CD4-positive, alpha-beta memory T cell (primary cell): ENCODE data around the gene SPATA16. TPM values are rescaled to one million over a fixed set of nuclear protein-coding genes. Genes with fewer than 3 reads are reported as not detected.

Experiments
- CTCF ChIA-PET: fragments of 350-600 bp; sonication (Branson Sonifier 250); formaldehyde crosslinking; loops from one replicate; lab custom pipeline; 2021; ENCODE audit warnings: inconsistent platforms; ENCODE audit not compliant: partially characterized antibody; lab: Charles Lee
- POLR2A ChIA-PET: fragments of 350-600 bp; sonication (Branson Sonifier 250); formaldehyde crosslinking; loops from one replicate; lab custom pipeline; 2021; ENCODE audit not compliant: partially characterized antibody; lab: Charles Lee
- DNase-seq, 5 donors: peaks; one replicate each; pipeline versions ENCODE4 v3.0.0 to v3.0.0-alpha.2; 2020 to 2022; ENCODE audit warnings: mixed read lengths in 1 of 5
- H3K27ac ChIP-seq: one replicate; pipeline ENCODE4 v1.7.0; 2013; ENCODE audit warnings: low read depth, low read length
- H3K27me3 ChIP-seq: 2 replicates; pipeline ENCODE4 v1.7.0; 2013; ENCODE audit warnings: mild to moderate bottlenecking, low read length, moderate library complexity; ENCODE audit not compliant: insufficient read depth
- H3K36me3 ChIP-seq: 2 replicates; pipeline ENCODE4 v1.7.0; 2013; ENCODE audit warnings: mild to moderate bottlenecking, low read length, moderate library complexity; ENCODE audit not compliant: insufficient read depth
- H3K4me1 ChIP-seq: 2 replicates; pipeline ENCODE4 v1.7.0; 2013; ENCODE audit warnings: mild to moderate bottlenecking, low read length, moderate library complexity; ENCODE audit not compliant: insufficient read depth
- H3K4me3 ChIP-seq, 2 donors: one replicate each; pipeline ENCODE4 v1.7.0; 2013; ENCODE audit warnings: low read length in 2 of 2, mild to moderate bottlenecking in 1 of 2
- H3K9me3 ChIP-seq, 2 donors: one replicate each; pipeline ENCODE4 v1.7.0; 2013; ENCODE audit warnings: low read length in 2 of 2, control low read depth in 1 of 2; ENCODE audit not compliant: control insufficient read depth in 1 of 2
- H3K27ac Mint-ChIP-seq, 7 donors: one replicate each; pipeline ENCODE4 v1.8.0; 2020 to 2021; ENCODE audit warnings: mixed read lengths in 7 of 7, mild to moderate bottlenecking in 6 of 7, inconsistent platforms in 3 of 7, moderate library complexity in 3 of 7
- H3K27me3 Mint-ChIP-seq, 2 donors: one replicate each; pipeline ENCODE4 v1.8.0; 2020 to 2021; ENCODE audit warnings: mixed read lengths in 2 of 2
- H3K36me3 Mint-ChIP-seq, 2 donors: one replicate each; pipeline ENCODE4 v1.8.0; 2020 to 2021; ENCODE audit warnings: mixed read lengths in 2 of 2, inconsistent platforms in 1 of 2, mild to moderate bottlenecking in 1 of 2
- H3K4me1 Mint-ChIP-seq, 4 donors: one replicate each; pipeline ENCODE4 v1.8.0; 2020 to 2021; ENCODE audit warnings: mixed read lengths in 4 of 4, mild to moderate bottlenecking in 1 of 4
- H3K4me3 Mint-ChIP-seq, 8 donors: one replicate each; pipeline ENCODE4 v1.8.0; 2020 to 2021; ENCODE audit warnings: mixed read lengths in 8 of 8, mild to moderate bottlenecking in 7 of 8, moderate library complexity in 6 of 8, inconsistent platforms in 3 of 8
- H3K9me3 Mint-ChIP-seq, 8 donors: one replicate each; pipeline ENCODE4 v1.8.0; 2020 to 2021; ENCODE audit warnings: mixed read lengths in 8 of 8, mild to moderate bottlenecking in 5 of 8, inconsistent platforms in 3 of 8, moderate library complexity in 1 of 8
- intact Hi-C: fragments of 100-400 bp; cut with micrococcal nuclease; formaldehyde crosslinking; loops from one replicate; pipeline ENCODE4 v1.15.1; 2023
- polyA plus RNA-seq, 2 donors: library from polyadenylated mRNA; unstranded; fragments of 300-500 nt; fragmentation: Illumina TruSeq; gene quantifications; one replicate each; pipeline ENCODE4 v1.2.3, GENCODE V29; 2021
- total RNA-seq, 2 experiments: library from RNA; stranded (reverse); gene quantifications; one replicate each; pipeline ENCODE4 v1.2.3, GENCODE V29; 2021

The SPATA16 gene
- total and polyA plus RNA-seq, 4 experiments from 2014 or later = not detected

- POLR2A ChIA-PET = no interaction called here
- Histone ChIP-seq H3K4me3 (no peak overlapping the region), H3K27me3 (no peaks in the 10 kb centered on the region), H3K9me3 (no peaks in the 10 kb centered on the region), H3K4me1 (no peaks in the 10 kb centered on the region), H3K27ac (no peak overlapping the region), H3K36me3 (no peaks in the 10 kb centered on the region)
- CTCF ChIA-PET = no interaction called here
- Mint-ChIP-seq H3K27ac (no peak overlapping the region), H3K4me3 (no peak overlapping the region), H3K27me3 (peaks cover 7 to 10% of the 10 kb centered on the region in 2 donors), H3K4me1 (no peaks in the 10 kb centered on the region), H3K9me3 (peaks cover 0 to 8% (median 1%) of the 10 kb centered on the region in 8 donors), H3K36me3 (no peaks in the 10 kb centered on the region)
- DNase-seq = no peak
- intact Hi-C loops = no loop called here
Measured at GRCh38 chr3:172913911-172914655, 227.0 kb downstream of the SPATA16 start.

GRCh38 chr3:172911142-172911541 is 229.9 kb downstream of the SPATA16 start:
- H3K9me3 Mint-ChIP-seq = peaks cover 0 to 8% (median 1%) of the 10 kb centered on the region in 8 donors
- no peak overlapping the region for H3K4me3 ChIP-seq
- DNase-seq = no peak
- ChIA-PET CTCF (no interaction called here), POLR2A (no interaction called here)
- H3K9me3 ChIP-seq = no peaks in the 10 kb centered on the region
- no peaks in the 10 kb centered on the region for H3K4me1 Mint-ChIP-seq
- H3K27ac Mint-ChIP-seq = no peak overlapping the region
- no peaks in the 10 kb centered on the region for H3K4me1 ChIP-seq
- peaks cover 6 to 9% of the 10 kb centered on the region in 2 donors for H3K27me3 Mint-ChIP-seq
- no peaks in the 10 kb centered on the region for H3K36me3 Mint-ChIP-seq
- H3K36me3 ChIP-seq = no peaks in the 10 kb centered on the region
- H3K27me3 ChIP-seq = no peaks in the 10 kb centered on the region
- H3K27ac ChIP-seq = no peak overlapping the region
- no peak overlapping the region for H3K4me3 Mint-ChIP-seq
- intact Hi-C loops = no loop called here

- H3K9me3 Mint-ChIP-seq = peaks cover 0 to 8% (median 1%) of the 10 kb centered on the region in 8 donors
- Histone ChIP-seq H3K9me3 (no peaks in the 10 kb centered on the region), H3K4me3 (no peak overlapping the region), H3K4me1 (no peaks in the 10 kb centered on the region), H3K27me3 (no peaks in the 10 kb centered on the region), H3K27ac (no peak overlapping the region), H3K36me3 (no peaks in the 10 kb centered on the region)
- POLR2A ChIA-PET = no interaction called here
- no peak overlapping the region for H3K27ac Mint-ChIP-seq
- no peaks in the 10 kb centered on the region for H3K36me3 Mint-ChIP-seq
- intact Hi-C loops = no loop called here
- DNase-seq = no peak
- CTCF ChIA-PET = no interaction called here
- peaks cover 5 to 10% of the 10 kb centered on the region in 2 donors for H3K27me3 Mint-ChIP-seq
- no peaks in the 10 kb centered on the region for H3K4me1 Mint-ChIP-seq
- H3K4me3 Mint-ChIP-seq = no peak overlapping the region
Measured at GRCh38 chr3:172908771-172909270, 232.2 kb downstream of the SPATA16 start.

GRCh38 chr3:172905451-172905850 is 235.6 kb downstream of the SPATA16 start:
- POLR2A ChIA-PET = no interaction called here
- no peak overlapping the region for H3K27ac ChIP-seq
- no peak overlapping the region for H3K4me3 Mint-ChIP-seq
- H3K27ac Mint-ChIP-seq = no peak overlapping the region
- no peaks in the 10 kb centered on the region for H3K36me3 Mint-ChIP-seq
- no peak for DNase-seq
- intact Hi-C loops = no loop called here
- no peaks in the 10 kb centered on the region for H3K27me3 ChIP-seq
- no peak overlapping the region for H3K4me3 ChIP-seq
- H3K4me1 ChIP-seq = no peaks in the 10 kb centered on the region
- H3K4me1 Mint-ChIP-seq = no peaks in the 10 kb centered on the region
- H3K9me3 ChIP-seq = no peaks in the 10 kb centered on the region
- H3K27me3 Mint-ChIP-seq = peaks cover 0 to 4% of the 10 kb centered on the region in 2 donors
- H3K36me3 ChIP-seq = no peaks in the 10 kb centered on the region
- CTCF ChIA-PET = no interaction called here
- peaks cover 0 to 3% (median 0%) of the 10 kb centered on the region in 8 donors for H3K9me3 Mint-ChIP-seq

- H3K4me1 Mint-ChIP-seq = no peaks in the 10 kb centered on the region
Measured at GRCh38 chr3:172904711-172905373, 236.2 kb downstream of the SPATA16 start.

GRCh38 chr3:172903642-172904320 is 237.3 kb downstream of the SPATA16 start:
- Mint-ChIP-seq H3K36me3 (no peaks in the 10 kb centered on the region), H3K27me3 (peaks cover 0 to 4% of the 10 kb centered on the region in 2 donors), H3K27ac (no peak overlapping the region), H3K4me3 (no peak overlapping the region), H3K9me3 (peaks cover 0 to 3% (median 0%) of the 10 kb centered on the region in 8 donors), H3K4me1 (no peaks in the 10 kb centered on the region)
- H3K4me1 ChIP-seq = no peaks in the 10 kb centered on the region
- no peaks in the 10 kb centered on the region for H3K9me3 ChIP-seq
- no peaks in the 10 kb centered on the region for H3K36me3 ChIP-seq
- intact Hi-C loops = no loop called here
- ChIA-PET CTCF (no interaction called here), POLR2A (no interaction called here)
- H3K4me3 ChIP-seq = no peak overlapping the region
- H3K27me3 ChIP-seq = no peaks in the 10 kb centered on the region
- no peak overlapping the region for H3K27ac ChIP-seq
- DNase-seq = no peak

More at GRCh38 chr3:172904711-172905373, 236.2 kb downstream of the SPATA16 start:
- Mint-ChIP-seq H3K36me3 (no peaks in the 10 kb centered on the region), H3K27ac (no peak overlapping the region), H3K9me3 (peaks cover 0 to 2% (median 0%) of the 10 kb centered on the region in 8 donors), H3K27me3 (peaks cover 0 to 4% of the 10 kb centered on the region in 2 donors), H3K4me3 (no peak overlapping the region)
- DNase-seq = no peak
- H3K27ac ChIP-seq = no peak overlapping the region
- ChIA-PET CTCF (no interaction called here), POLR2A (no interaction called here)
- no peaks in the 10 kb centered on the region for H3K4me1 ChIP-seq
- intact Hi-C loops = no loop called here
- H3K36me3 ChIP-seq = no peaks in the 10 kb centered on the region
- no peaks in the 10 kb centered on the region for H3K9me3 ChIP-seq
- no peaks in the 10 kb centered on the region for H3K27me3 ChIP-seq
- H3K4me3 ChIP-seq = no peak overlapping the region

- ChIA-PET CTCF (no interaction called here), POLR2A (no interaction called here)
- Histone ChIP-seq H3K27ac (no peak overlapping the region), H3K4me1 (no peaks in the 10 kb centered on the region), H3K36me3 (no peaks in the 10 kb centered on the region), H3K9me3 (no peaks in the 10 kb centered on the region), H3K4me3 (no peak overlapping the region), H3K27me3 (no peaks in the 10 kb centered on the region)
- Mint-ChIP-seq H3K27me3 (no peaks in the 10 kb centered on the region), H3K4me3 (no peak overlapping the region), H3K27ac (no peak overlapping the region), H3K9me3 (peaks cover 0 to 3% (median 0%) of the 10 kb centered on the region in 8 donors), H3K36me3 (no peaks in the 10 kb centered on the region), H3K4me1 (no peaks in the 10 kb centered on the region)
- no peak for DNase-seq
- intact Hi-C loops = no loop called here
Measured at GRCh38 chr3:172892158-172892557, 248.9 kb downstream of the SPATA16 start.
